H9 (cell line): Measurements from ENCODE around the gene VASH2. TPM values are rescaled to one million over a fixed set of nuclear protein-coding genes. Genes with fewer than 3 reads are reported as not detected.
A peak's percentile ranks its signal among the peaks of the same experiment; 100 is the strongest.

Source experiments
- DNase-seq: peaks from one replicate; pipeline ENCODE4 v3.0.0-alpha.2; 2017
- H2AFZ ChIP-seq: one replicate; pipeline ENCODE4 v1.6.1; 2013; ENCODE audit warnings: mild to moderate bottlenecking, low read length, control low read depth, moderate library complexity
- H2AK5ac ChIP-seq: 2 replicates; pipeline ENCODE4 v1.6.1; 2013; ENCODE audit warnings: low read length, control low read depth, mixed read lengths; ENCODE audit not compliant: insufficient read length
- H2BK120ac ChIP-seq: one replicate; pipeline ENCODE4 v1.6.1; 2013; ENCODE audit warnings: low read depth, mild to moderate bottlenecking, low read length, control low read depth, inconsistent platforms; ENCODE audit not compliant: poor library complexity, severe bottlenecking
- H2BK12ac ChIP-seq: 2 replicates; pipeline ENCODE4 v1.6.1; 2013; ENCODE audit warnings: low read length, control low read depth, mixed read lengths, low read depth; ENCODE audit not compliant: insufficient read length
- H2BK15ac ChIP-seq: 2 replicates; pipeline ENCODE4 v1.6.1; 2013; ENCODE audit warnings: low read depth, low read length, control low read depth
- H2BK20ac ChIP-seq: one replicate; pipeline ENCODE4 v1.6.1; 2013; ENCODE audit warnings: low read depth, mild to moderate bottlenecking, low read length, control low read depth, inconsistent platforms; ENCODE audit not compliant: poor library complexity, severe bottlenecking
- H2BK5ac ChIP-seq: 2 replicates; pipeline ENCODE4 v1.6.1; 2013; ENCODE audit warnings: low read length, control low read depth, mixed read lengths; ENCODE audit not compliant: insufficient read length
- H3K14ac ChIP-seq: 2 replicates; pipeline ENCODE4 v1.6.1; 2013; ENCODE audit warnings: low read length, control low read depth; ENCODE audit not compliant: insufficient read depth
- H3K18ac ChIP-seq: 2 replicates; pipeline ENCODE4 v1.6.1; 2013; ENCODE audit warnings: low read depth, mild to moderate bottlenecking, mixed read lengths, low read length, control low read depth; ENCODE audit not compliant: insufficient read length
- H3K23ac ChIP-seq: 2 replicates; pipeline ENCODE4 v1.6.1; 2013; ENCODE audit warnings: low read length, control low read depth, mixed read lengths, low read depth; ENCODE audit not compliant: insufficient read length
- H3K23me2 ChIP-seq: 2 replicates; pipeline ENCODE4 v1.6.1; 2013; ENCODE audit warnings: low read depth, mild to moderate bottlenecking, mixed read lengths, low read length, control low read depth; ENCODE audit not compliant: insufficient read length, poor library complexity, severe bottlenecking
- H3K27ac ChIP-seq: 2 replicates; pipeline ENCODE4 v1.5.1; 2013; ENCODE audit warnings: low read length, control low read depth, mixed read lengths, low read depth; ENCODE audit not compliant: insufficient read length
- H3K27me3 ChIP-seq: 2 replicates; pipeline ENCODE4 v1.6.1; 2013; ENCODE audit warnings: low read length, control low read depth, inconsistent platforms; ENCODE audit not compliant: insufficient read depth
- H3K4ac ChIP-seq: 2 replicates; pipeline ENCODE4 v1.6.1; 2013; ENCODE audit warnings: low read depth, mild to moderate bottlenecking, control low read depth, inconsistent platforms, low read length, moderate library complexity
- H3K4me1 ChIP-seq: 2 replicates; pipeline ENCODE4 v1.6.1; 2013; ENCODE audit warnings: low read length, control low read depth, inconsistent platforms; ENCODE audit not compliant: insufficient read depth
- H3K4me2 ChIP-seq: 2 replicates; pipeline ENCODE4 v1.6.1; 2013; ENCODE audit warnings: low read length, control low read depth, mixed read lengths; ENCODE audit not compliant: insufficient read length, insufficient read depth
- H3K56ac ChIP-seq: 2 replicates; pipeline ENCODE4 v1.6.1; 2013; ENCODE audit warnings: low read depth, mild to moderate bottlenecking, mixed read lengths, low read length, control low read depth; ENCODE audit not compliant: insufficient read length
- H3K79me1 ChIP-seq: 2 replicates; pipeline ENCODE4 v1.6.1; 2013; ENCODE audit warnings: low read depth, mild to moderate bottlenecking, moderate library complexity, low read length, control low read depth, inconsistent platforms; ENCODE audit not compliant: insufficient read depth, poor library complexity, severe bottlenecking
- H3K79me2 ChIP-seq: 2 replicates; pipeline ENCODE4 v1.6.1; 2013; ENCODE audit warnings: low read length, control low read depth, inconsistent platforms; ENCODE audit not compliant: insufficient read depth
- H3K9ac ChIP-seq: 2 replicates; pipeline ENCODE4 v1.6.1; 2013; ENCODE audit warnings: low read length, control low read depth, mixed read lengths; ENCODE audit not compliant: insufficient read length; ENCODE audit errors: extremely low read depth
- H3K9me3 ChIP-seq: one replicate; pipeline ENCODE4 v1.6.1; 2013; ENCODE audit warnings: low read depth, low read length, inconsistent platforms; ENCODE audit not compliant: control insufficient read depth
- H3T11ph ChIP-seq: one replicate; pipeline ENCODE4 v1.6.1; 2013; ENCODE audit warnings: mild to moderate bottlenecking, low read length, control low read depth, inconsistent platforms
- H4K20me1 ChIP-seq: one replicate; pipeline ENCODE4 v1.6.1; 2013; ENCODE audit not compliant: control insufficient read depth, insufficient read length, insufficient read depth
- H4K5ac ChIP-seq: 2 replicates; pipeline ENCODE4 v1.6.1; 2013; ENCODE audit warnings: low read depth, mild to moderate bottlenecking, mixed read lengths, low read length, control low read depth; ENCODE audit not compliant: insufficient read length
- H4K8ac ChIP-seq: replicated peaks from 2 replicates; pipeline ENCODE4 v1.6.1; 2013; ENCODE audit warnings: low read length, control low read depth, mixed read lengths, low read depth; ENCODE audit not compliant: insufficient read length
- H4K91ac ChIP-seq: 2 replicates; pipeline ENCODE4 v1.6.1; 2013; ENCODE audit warnings: low read depth, mild to moderate bottlenecking, moderate library complexity, mixed read lengths, low read length, control low read depth; ENCODE audit not compliant: insufficient read length
- H3K27ac Mint-ChIP-seq, 3 experiments: 2 replicates in 2 of 3; 3 replicates in 1 of 3; pipeline ENCODE4 v1.8.0; 2020 to 2021; ENCODE audit warnings: mixed read lengths in 3 of 3, mild to moderate bottlenecking in 1 of 3, moderate library complexity in 1 of 3
- H3K27me3 Mint-ChIP-seq: 2 replicates; pipeline ENCODE4 v1.8.0; 2021; ENCODE audit warnings: low read depth, mild to moderate bottlenecking, moderate library complexity, mixed read lengths
- H3K36me3 Mint-ChIP-seq, 3 experiments: 2 replicates in 2 of 3; 3 replicates in 1 of 3; pipeline ENCODE4 v1.8.0; 2020 to 2021; ENCODE audit warnings: low read depth in 3 of 3, mixed read lengths in 3 of 3; ENCODE audit not compliant: insufficient read depth in 1 of 3
- H3K4me1 Mint-ChIP-seq, 2 experiments: 2 replicates each; pipeline ENCODE4 v1.8.0; 2020; ENCODE audit warnings: mixed read lengths in 2 of 2
- H3K4me3 Mint-ChIP-seq, 2 experiments: 2 replicates in 1 of 2; 3 replicates in 1 of 2; pipeline ENCODE4 v1.8.0; 2020 to 2021; ENCODE audit warnings: mild to moderate bottlenecking in 2 of 2, mixed read lengths in 2 of 2, moderate library complexity in 1 of 2
- H3K9me3 Mint-ChIP-seq, 2 experiments: 2 replicates in 1 of 2; 3 replicates in 1 of 2; pipeline ENCODE4 v1.8.0; 2020; ENCODE audit warnings: mild to moderate bottlenecking in 2 of 2, mixed read lengths in 2 of 2, moderate library complexity in 1 of 2
- WGBS: extraction: QIAGEN DNeasy Blood & Tissue Kit; methylation state at CpG from one replicate; pipeline ENCODE4 v1.1.7; 2013; ENCODE audit warnings: missing lambda C conversion rate, low lambda C conversion rate, mixed read lengths; ENCODE audit not compliant: insufficient read length; ENCODE audit errors: extremely low coverage; 5-methylcytosine and 5-hydroxymethylcytosine counted together
- total RNA-seq: library from RNA; stranded (reverse); gene quantifications from 2 replicates; pipeline ENCODE4 v1.2.1, GENCODE V29; 2021
- TF ChIP-seq, protein P1 (sequence below): fragments of 200-600 bp; sonication (generic); conservative IDR thresholded peaks from 3 replicates; pipeline ENCODE4 v1.8.0; 2021; ENCODE audit warnings: antibody characterized with exemption, mild to moderate bottlenecking

The VASH2 gene
- total RNA-seq, 1 experiment from 2014 or later = 76.1 TPM

- H3K56ac ChIP-seq = no peak overlapping the region
- H3K4me1 Mint-ChIP-seq = peaks cover 49 to 51% of the 10 kb centered on the region in 2 experiments
- H2BK15ac ChIP-seq = no peak overlapping the region
- H3K27me3 ChIP-seq = no peaks in the 10 kb centered on the region
- H4K5ac ChIP-seq = no peak overlapping the region
- H3K79me1 ChIP-seq = no peaks in the 10 kb centered on the region
- no peak overlapping the region for H2BK12ac ChIP-seq
- no peaks in the 10 kb centered on the region for H3K9me3 Mint-ChIP-seq
- no peak overlapping the region for H3K4ac ChIP-seq
- H3K9ac ChIP-seq = no peak overlapping the region
- H3K27ac Mint-ChIP-seq = 0 out of 7 replicates have a peak overlapping the region, but pooled peaks of 1 of the 3 experiments have one; percentile 87
- H2BK5ac ChIP-seq = no peak overlapping the region
- H3K23me2 ChIP-seq = no peaks in the 10 kb centered on the region
- H3K18ac ChIP-seq = no peak overlapping the region
- H3K14ac ChIP-seq = no peak overlapping the region
- H2AK5ac ChIP-seq = no peak overlapping the region
- no peak overlapping the region for H3K4me3 Mint-ChIP-seq
- no peak overlapping the region for H2BK20ac ChIP-seq
- H3K23ac ChIP-seq = no peak overlapping the region
- H3K36me3 Mint-ChIP-seq = peaks cover 53 to 96% (median 59%) of the 10 kb centered on the region in 3 experiments
- no peak overlapping the region for H4K8ac ChIP-seq
- H4K91ac ChIP-seq = no peak overlapping the region
- peak; percentile 52 for DNase-seq
- H2BK120ac ChIP-seq = no peak overlapping the region
- H3K4me2 ChIP-seq = no peak overlapping the region
- TF ChIP-seq, protein P1, sequence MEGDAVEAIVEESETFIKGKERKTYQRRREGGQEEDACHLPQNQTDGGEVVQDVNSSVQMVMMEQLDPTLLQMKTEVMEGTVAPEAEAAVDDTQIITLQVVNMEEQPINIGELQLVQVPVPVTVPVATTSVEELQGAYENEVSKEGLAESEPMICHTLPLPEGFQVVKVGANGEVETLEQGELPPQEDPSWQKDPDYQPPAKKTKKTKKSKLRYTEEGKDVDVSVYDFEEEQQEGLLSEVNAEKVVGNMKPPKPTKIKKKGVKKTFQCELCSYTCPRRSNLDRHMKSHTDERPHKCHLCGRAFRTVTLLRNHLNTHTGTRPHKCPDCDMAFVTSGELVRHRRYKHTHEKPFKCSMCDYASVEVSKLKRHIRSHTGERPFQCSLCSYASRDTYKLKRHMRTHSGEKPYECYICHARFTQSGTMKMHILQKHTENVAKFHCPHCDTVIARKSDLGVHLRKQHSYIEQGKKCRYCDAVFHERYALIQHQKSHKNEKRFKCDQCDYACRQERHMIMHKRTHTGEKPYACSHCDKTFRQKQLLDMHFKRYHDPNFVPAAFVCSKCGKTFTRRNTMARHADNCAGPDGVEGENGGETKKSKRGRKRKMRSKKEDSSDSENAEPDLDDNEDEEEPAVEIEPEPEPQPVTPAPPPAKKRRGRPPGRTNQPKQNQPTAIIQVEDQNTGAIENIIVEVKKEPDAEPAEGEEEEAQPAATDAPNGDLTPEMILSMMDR = no peak
- no peak overlapping the region for H3K27ac ChIP-seq
- no peaks in the 10 kb centered on the region for H4K20me1 ChIP-seq
- no peaks in the 10 kb centered on the region for H3K9me3 ChIP-seq
- no peak overlapping the region for H2AFZ ChIP-seq
- H3K27me3 Mint-ChIP-seq = no peaks in the 10 kb centered on the region; the same call in 1 of the 2 replicates
- no peak overlapping the region for H3T11ph ChIP-seq
- H3K79me2 ChIP-seq = no peaks in the 10 kb centered on the region
- no CpG with 5 or more reads among the region's 11 CpGs for WGBS
- H3K4me1 ChIP-seq = peaks cover 7% of the 10 kb centered on the region; the same call in 1 of the 2 replicates
Observed at GRCh38 chr1:212981025-212981495, 30.7 kb downstream of the VASH2 start.
